T-cell (primary cell): ENCODE data around the gene SPAAR. TPM values are rescaled to one million over a fixed set of nuclear protein-coding genes. Genes with fewer than 3 reads are reported as not detected.

Experiments
- ATAC-seq, 4 experiments: fragments of 200-7000 bp in 3 of 4; fragments of 150-1000 bp in 1 of 4; cut with Tn5 transposase; replicated peaks in 1 of 4; 1 replicate in 3 of 4; 2 replicates in 1 of 4; pipeline ENCODE4 v1.10.0; 2021; ENCODE audit warnings: moderate library complexity in 3 of 4, mild to moderate bottlenecking in 2 of 4, moderate number of reproducible peaks in 1 of 4
- CTCF ChIA-PET, 2 donors: fragments of 300-600 bp; sonication (Branson Sonifier 250); formaldehyde crosslinking; loops; one replicate each; lab custom pipeline; 2022; ENCODE audit warnings: antibody characterized with exemption in 2 of 2; lab: Charles Lee
- POLR2A ChIA-PET, 2 donors: fragments of 300-600 bp; sonication (Branson Sonifier 250); formaldehyde crosslinking; loops; one replicate each; lab custom pipeline; 2022; ENCODE audit warnings: antibody characterized with exemption in 2 of 2; lab: Charles Lee
- DNase-seq, 35 experiments: peaks; one replicate each; pipeline versions ENCODE4 v3.0.0 to v3.0.0-alpha.2; 2013 to 2023
- H3K27ac ChIP-seq: one replicate; pipeline ENCODE4 v1.5.1; 2013; ENCODE audit warnings: low read length
- H3K27me3 ChIP-seq, 2 experiments: replicated peaks in 1 of 2; 1 replicate in 1 of 2; 2 replicates in 1 of 2; pipeline versions ENCODE4 v1.6.1 to v1.7.0; 2013; ENCODE audit warnings: low read length in 1 of 2, mixed read lengths in 1 of 2; ENCODE audit not compliant: control insufficient read depth in 2 of 2, insufficient read depth in 2 of 2; ENCODE audit errors: extremely low read depth in 1 of 2
- H3K36me3 ChIP-seq, 2 donors: 1 replicate in 1 of 2; 2 replicates in 1 of 2; pipeline versions ENCODE4 v1.6.1 to v1.7.0; 2013; ENCODE audit warnings: low read length in 1 of 2; ENCODE audit not compliant: control insufficient read depth in 2 of 2, insufficient read depth in 1 of 2; ENCODE audit errors: extremely low read depth in 1 of 2
- H3K4me1 ChIP-seq, 2 experiments: 1 replicate in 1 of 2; 2 replicates in 1 of 2; pipeline versions ENCODE4 v1.6.1 to v1.7.0; 2013; ENCODE audit warnings: low read length in 2 of 2, mixed read lengths in 1 of 2; ENCODE audit not compliant: insufficient read depth in 2 of 2, control insufficient read depth in 1 of 2; ENCODE audit errors: extremely low read depth in 1 of 2
- H3K4me3 ChIP-seq, 2 donors: 1 replicate in 1 of 2; 2 replicates in 1 of 2; pipeline versions ENCODE4 v1.5.1 to v1.7.0; 2013; ENCODE audit warnings: mild to moderate bottlenecking in 2 of 2, low read length in 1 of 2, moderate library complexity in 1 of 2; ENCODE audit not compliant: control insufficient read depth in 1 of 2; ENCODE audit errors: extremely low read depth in 1 of 2
- H3K9me3 ChIP-seq: 2 replicates; pipeline ENCODE4 v1.7.0; 2013
- H3K27ac Mint-ChIP-seq, 2 donors: one replicate each; pipeline ENCODE4 v1.8.0; 2020 to 2021; ENCODE audit warnings: mild to moderate bottlenecking in 2 of 2, mixed read lengths in 2 of 2
- H3K27me3 Mint-ChIP-seq, 2 donors: one replicate each; pipeline ENCODE4 v1.8.0; 2021 to 2022; ENCODE audit warnings: mixed read lengths in 2 of 2
- H3K36me3 Mint-ChIP-seq: one replicate; pipeline ENCODE4 v1.8.0; 2021; ENCODE audit warnings: mixed read lengths
- H3K4me1 Mint-ChIP-seq, 3 donors: one replicate each; pipeline ENCODE4 v1.8.0; 2020 to 2022; ENCODE audit warnings: mixed read lengths in 3 of 3, mild to moderate bottlenecking in 1 of 3
- H3K4me3 Mint-ChIP-seq, 3 donors: one replicate each; pipeline ENCODE4 v1.8.0; 2020 to 2022; ENCODE audit warnings: mild to moderate bottlenecking in 3 of 3, mixed read lengths in 3 of 3, moderate library complexity in 3 of 3
- H3K9me3 Mint-ChIP-seq, 3 donors: one replicate each; pipeline ENCODE4 v1.8.0; 2020 to 2022; ENCODE audit warnings: mixed read lengths in 3 of 3
- WGBS: methylation state at CpG from one replicate; pipeline ENCODE4 v1.1.5; 2013; ENCODE audit warnings: missing lambda C conversion rate; ENCODE audit not compliant: insufficient coverage; 5-methylcytosine and 5-hydroxymethylcytosine counted together
- total RNA-seq, 35 experiments: library from RNA in 6 of 35; stranded (reverse) in 6 of 35; fragments of 120-200 nt in 1 of 35; gene quantifications; one replicate each; pipeline versions ENCODE4 v1.2.1 to v1.2.4 and lab custom pipeline; 2013 to 2026

Gene SPAAR
- total RNA-seq, 5 donors from 2014 or later (not counting 1 experiment from before 2014, with no cell fraction given) = not detected

- no peak overlapping the region for H3K27ac ChIP-seq
- ATAC-seq (no peak), DNase-seq (no peak)
- no peaks in the 10 kb centered on the region for H3K36me3 Mint-ChIP-seq
- peaks cover 12 to 14% (median 14%) of the 10 kb centered on the region in 3 donors for H3K4me1 Mint-ChIP-seq
- peaks cover 0 to 4% of the 10 kb centered on the region in 2 experiments for H3K4me1 ChIP-seq
- ChIA-PET CTCF (no interaction called here), POLR2A (interaction anchor here in 1 of 2 donors (1.0 kb wide), 1 partner anchor 9 kb away, joined by 3 read pairs; no protein-coding TSS in a partner anchor)
- H3K9me3 Mint-ChIP-seq = no peaks in the 10 kb centered on the region
- no peak overlapping the region for H3K4me3 Mint-ChIP-seq
- WGBS = 94% methylated on average over 5 of the region's 9 CpGs
- H3K27ac Mint-ChIP-seq = no peak overlapping the region
- H3K9me3 ChIP-seq = no peaks in the 10 kb centered on the region
- H3K36me3 ChIP-seq = no peaks in the 10 kb centered on the region
- H3K4me3 ChIP-seq = no peak overlapping the region
- peaks cover 0 to 4% of the 10 kb centered on the region in 2 donors for H3K27me3 Mint-ChIP-seq
- peaks cover 0 to 3% of the 10 kb centered on the region in 2 experiments for H3K27me3 ChIP-seq
Observed at GRCh38 chr9:35928591-35929452, 19.5 kb downstream of the SPAAR start.

GRCh38 chr9:35929453-35929718, 20.1 kb downstream of the SPAAR start:
- Histone ChIP-seq H3K27me3 (peaks cover 0 to 3% of the 10 kb centered on the region in 2 experiments), H3K36me3 (no peaks in the 10 kb centered on the region), H3K4me3 (no peak overlapping the region), H3K27ac (no peak overlapping the region), H3K9me3 (no peaks in the 10 kb centered on the region), H3K4me1 (peaks cover 0 to 4% of the 10 kb centered on the region in 2 experiments)
- no peaks in the 10 kb centered on the region for H3K36me3 Mint-ChIP-seq
- 20% methylated on average over 1 of the region's 6 CpGs for WGBS
- DNase-seq (no peak), ATAC-seq (no peak)
- no peak overlapping the region for H3K4me3 Mint-ChIP-seq
- H3K27me3 Mint-ChIP-seq = peaks cover 0 to 4% of the 10 kb centered on the region in 2 donors
- no peak overlapping the region for H3K27ac Mint-ChIP-seq
- CTCF ChIA-PET = no interaction called here
- H3K9me3 Mint-ChIP-seq = no peaks in the 10 kb centered on the region
- POLR2A ChIA-PET = no interaction called here
- peaks cover 12 to 14% (median 13%) of the 10 kb centered on the region in 3 donors for H3K4me1 Mint-ChIP-seq

GRCh38 chr9:35930521-35930920, 21.2 kb downstream of the SPAAR start:
- H3K4me3 Mint-ChIP-seq = no peak overlapping the region
- ChIA-PET CTCF (no interaction called here), POLR2A (interaction anchor here in 1 of 2 donors (0.5 kb wide), 1 partner anchor 265 kb away, joined by 3 read pairs; no protein-coding TSS in a partner anchor)
- no peaks in the 10 kb centered on the region for H3K36me3 Mint-ChIP-seq
- H3K4me1 Mint-ChIP-seq = peaks cover 12 to 14% (median 13%) of the 10 kb centered on the region in 3 donors
- no peak overlapping the region for H3K4me3 ChIP-seq
- H3K9me3 ChIP-seq = no peaks in the 10 kb centered on the region
- H3K27ac Mint-ChIP-seq = no peak overlapping the region
- no peaks in the 10 kb centered on the region for H3K9me3 Mint-ChIP-seq
- DNase-seq (no peak), ATAC-seq (no peak)
- no peaks in the 10 kb centered on the region for H3K27me3 ChIP-seq
- no peaks in the 10 kb centered on the region for H3K36me3 ChIP-seq
- H3K27me3 Mint-ChIP-seq = peaks cover 0 to 4% of the 10 kb centered on the region in 2 donors
- peaks cover 0 to 4% of the 10 kb centered on the region in 2 experiments for H3K4me1 ChIP-seq
- no peak overlapping the region for H3K27ac ChIP-seq

GRCh38 chr9:35930989-35931388, 21.7 kb downstream of the SPAAR start:
- no peaks in the 10 kb centered on the region for H3K36me3 Mint-ChIP-seq
- CTCF ChIA-PET = no interaction called here

GRCh38 chr9:35932735-35933134, 23.4 kb downstream of the SPAAR start:
- Mint-ChIP-seq H3K4me1 (peaks cover 19 to 24% (median 22%) of the 10 kb centered on the region in 3 donors), H3K4me3 (no peak overlapping the region), H3K36me3 (no peaks in the 10 kb centered on the region), H3K9me3 (peaks cover 0 to 7% (median 4%) of the 10 kb centered on the region in 3 donors), H3K27me3 (no peaks in the 10 kb centered on the region), H3K27ac (no peak overlapping the region)
- H3K4me3 ChIP-seq = no peak overlapping the region
- DNase-seq = peak in 4 of 35 experiments; percentile 16 to 31 (median 20)
- 14% methylated on average over 1 of the region's 3 CpGs for WGBS
- H3K9me3 ChIP-seq = no peaks in the 10 kb centered on the region
- H3K4me1 ChIP-seq = peaks cover 4 to 10% of the 10 kb centered on the region in 2 experiments
- no peaks in the 10 kb centered on the region for H3K27me3 ChIP-seq
- no peak overlapping the region for H3K27ac ChIP-seq
- ChIA-PET POLR2A (interaction anchor here in 1 of 2 donors (0.6 kb wide), 1 partner anchor 243 kb away, joined by 4 read pairs; no protein-coding TSS in a partner anchor), CTCF (interaction anchor here (0.7 to 1.0 kb wide), 2 partner anchors 28 to 109 kb away, joined by 4 to 6 read pairs; no protein-coding TSS in a partner anchor)
- peak in 2 of 4 experiments; percentile 43 to 84 for ATAC-seq
- no peaks in the 10 kb centered on the region for H3K36me3 ChIP-seq

More at GRCh38 chr9:35930989-35931388, 21.7 kb downstream of the SPAAR start:
- H3K9me3 ChIP-seq = no peaks in the 10 kb centered on the region
- Mint-ChIP-seq H3K27me3 (peaks cover 0 to 4% of the 10 kb centered on the region in 2 donors), H3K9me3 (no peaks in the 10 kb centered on the region), H3K27ac (no peak overlapping the region), H3K4me3 (no peak overlapping the region), H3K4me1 (peaks cover 12 to 14% (median 13%) of the 10 kb centered on the region in 3 donors)
- H3K27ac ChIP-seq = no peak overlapping the region
- no peaks in the 10 kb centered on the region for H3K27me3 ChIP-seq
- 92% methylated on average over 2 of the region's 3 CpGs for WGBS
- POLR2A ChIA-PET = interaction anchor here in 1 of 2 donors (0.5 kb wide), 1 partner anchor 265 kb away, joined by 3 read pairs; no protein-coding TSS in a partner anchor
- H3K4me1 ChIP-seq = peaks cover 0 to 4% of the 10 kb centered on the region in 2 experiments
- no peak for ATAC-seq
- no peaks in the 10 kb centered on the region for H3K36me3 ChIP-seq
- H3K4me3 ChIP-seq = no peak overlapping the region
- no peak for DNase-seq

- ChIA-PET POLR2A (no interaction called here), CTCF (no interaction called here)
- Mint-ChIP-seq H3K4me1 (peaks cover 26 to 33% (median 29%) of the 10 kb centered on the region in 3 donors), H3K36me3 (no peaks in the 10 kb centered on the region), H3K4me3 (no peak overlapping the region), H3K27ac (peak overlapping the region in 1 of 2 donors; percentile 9), H3K27me3 (no peaks in the 10 kb centered on the region), H3K9me3 (peaks cover 0 to 7% (median 4%) of the 10 kb centered on the region in 3 donors)
- Histone ChIP-seq H3K36me3 (no peaks in the 10 kb centered on the region), H3K27ac (no peak overlapping the region), H3K9me3 (no peaks in the 10 kb centered on the region), H3K27me3 (no peaks in the 10 kb centered on the region), H3K4me1 (peaks cover 11 to 19% of the 10 kb centered on the region in 2 experiments), H3K4me3 (no peak overlapping the region)
- no peak for ATAC-seq
- no peak for DNase-seq
- WGBS = 70% methylated on average over 2 of the region's 4 CpGs
Observed at GRCh38 chr9:35933550-35934067, 24.3 kb downstream of the SPAAR start.
